ENCODE results near the gene FAM107B.

- no peak for TF ChIP-seq POLR2AphosphoS5 (IDR thresholded peaks at IDR 0.05)
- TF ChIP-seq CTCF (IDR thresholded peaks at IDR 0.05), result no peak
Observed at GRCh38 chr10:14701466-14701865, 73.2 kb downstream of the FAM107B start.

Data from breast epithelium (tissue), 3 donors.